ENCODE results near the gene ERV3-1.

GRCh38 chr7:64998865-64999164, 7.7 kb downstream of the ERV3-1 start:
- TF ChIP-seq POLR2AphosphoS5 (IDR thresholded peaks at IDR 0.05; ENCODE audit: low read depth): no peak
- no peak for TF ChIP-seq EZH2 (IDR thresholded peaks at IDR 0.05; ENCODE audit: low read depth, unreplicated experiment)
- no peak for TF ChIP-seq EZH2phosphoT487 (IDR thresholded peaks at IDR 0.05; ENCODE audit: unreplicated experiment)
- no peak for TF ChIP-seq CTCF (conservative IDR thresholded peaks at IDR 0.05; ENCODE audit: low read depth in 2 of 2)
- no peak for TF ChIP-seq CREB1 (CRISPR knock-in tag; IDR thresholded peaks at IDR 0.05; ENCODE audit: low read depth)
- TF ChIP-seq JUNB (IDR thresholded peaks at IDR 0.05; ENCODE audit: unreplicated experiment): no peak
- no peak for TF ChIP-seq REST (IDR thresholded peaks at IDR 0.05; ENCODE audit: unreplicated experiment)
- no peak for TF ChIP-seq STAT1 (IDR thresholded peaks at IDR 0.05; ENCODE audit: unreplicated experiment)
- TF ChIP-seq, protein P1, sequence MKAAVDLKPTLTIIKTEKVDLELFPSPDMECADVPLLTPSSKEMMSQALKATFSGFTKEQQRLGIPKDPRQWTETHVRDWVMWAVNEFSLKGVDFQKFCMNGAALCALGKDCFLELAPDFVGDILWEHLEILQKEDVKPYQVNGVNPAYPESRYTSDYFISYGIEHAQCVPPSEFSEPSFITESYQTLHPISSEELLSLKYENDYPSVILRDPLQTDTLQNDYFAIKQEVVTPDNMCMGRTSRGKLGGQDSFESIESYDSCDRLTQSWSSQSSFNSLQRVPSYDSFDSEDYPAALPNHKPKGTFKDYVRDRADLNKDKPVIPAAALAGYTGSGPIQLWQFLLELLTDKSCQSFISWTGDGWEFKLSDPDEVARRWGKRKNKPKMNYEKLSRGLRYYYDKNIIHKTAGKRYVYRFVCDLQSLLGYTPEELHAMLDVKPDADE (IDR thresholded peaks at IDR 0.05): no peak
- TF ChIP-seq ZNF331 (CRISPR knock-in tag; IDR thresholded peaks at IDR 0.05; ENCODE audit: low read depth): no peak
- TF ChIP-seq, protein P2, sequence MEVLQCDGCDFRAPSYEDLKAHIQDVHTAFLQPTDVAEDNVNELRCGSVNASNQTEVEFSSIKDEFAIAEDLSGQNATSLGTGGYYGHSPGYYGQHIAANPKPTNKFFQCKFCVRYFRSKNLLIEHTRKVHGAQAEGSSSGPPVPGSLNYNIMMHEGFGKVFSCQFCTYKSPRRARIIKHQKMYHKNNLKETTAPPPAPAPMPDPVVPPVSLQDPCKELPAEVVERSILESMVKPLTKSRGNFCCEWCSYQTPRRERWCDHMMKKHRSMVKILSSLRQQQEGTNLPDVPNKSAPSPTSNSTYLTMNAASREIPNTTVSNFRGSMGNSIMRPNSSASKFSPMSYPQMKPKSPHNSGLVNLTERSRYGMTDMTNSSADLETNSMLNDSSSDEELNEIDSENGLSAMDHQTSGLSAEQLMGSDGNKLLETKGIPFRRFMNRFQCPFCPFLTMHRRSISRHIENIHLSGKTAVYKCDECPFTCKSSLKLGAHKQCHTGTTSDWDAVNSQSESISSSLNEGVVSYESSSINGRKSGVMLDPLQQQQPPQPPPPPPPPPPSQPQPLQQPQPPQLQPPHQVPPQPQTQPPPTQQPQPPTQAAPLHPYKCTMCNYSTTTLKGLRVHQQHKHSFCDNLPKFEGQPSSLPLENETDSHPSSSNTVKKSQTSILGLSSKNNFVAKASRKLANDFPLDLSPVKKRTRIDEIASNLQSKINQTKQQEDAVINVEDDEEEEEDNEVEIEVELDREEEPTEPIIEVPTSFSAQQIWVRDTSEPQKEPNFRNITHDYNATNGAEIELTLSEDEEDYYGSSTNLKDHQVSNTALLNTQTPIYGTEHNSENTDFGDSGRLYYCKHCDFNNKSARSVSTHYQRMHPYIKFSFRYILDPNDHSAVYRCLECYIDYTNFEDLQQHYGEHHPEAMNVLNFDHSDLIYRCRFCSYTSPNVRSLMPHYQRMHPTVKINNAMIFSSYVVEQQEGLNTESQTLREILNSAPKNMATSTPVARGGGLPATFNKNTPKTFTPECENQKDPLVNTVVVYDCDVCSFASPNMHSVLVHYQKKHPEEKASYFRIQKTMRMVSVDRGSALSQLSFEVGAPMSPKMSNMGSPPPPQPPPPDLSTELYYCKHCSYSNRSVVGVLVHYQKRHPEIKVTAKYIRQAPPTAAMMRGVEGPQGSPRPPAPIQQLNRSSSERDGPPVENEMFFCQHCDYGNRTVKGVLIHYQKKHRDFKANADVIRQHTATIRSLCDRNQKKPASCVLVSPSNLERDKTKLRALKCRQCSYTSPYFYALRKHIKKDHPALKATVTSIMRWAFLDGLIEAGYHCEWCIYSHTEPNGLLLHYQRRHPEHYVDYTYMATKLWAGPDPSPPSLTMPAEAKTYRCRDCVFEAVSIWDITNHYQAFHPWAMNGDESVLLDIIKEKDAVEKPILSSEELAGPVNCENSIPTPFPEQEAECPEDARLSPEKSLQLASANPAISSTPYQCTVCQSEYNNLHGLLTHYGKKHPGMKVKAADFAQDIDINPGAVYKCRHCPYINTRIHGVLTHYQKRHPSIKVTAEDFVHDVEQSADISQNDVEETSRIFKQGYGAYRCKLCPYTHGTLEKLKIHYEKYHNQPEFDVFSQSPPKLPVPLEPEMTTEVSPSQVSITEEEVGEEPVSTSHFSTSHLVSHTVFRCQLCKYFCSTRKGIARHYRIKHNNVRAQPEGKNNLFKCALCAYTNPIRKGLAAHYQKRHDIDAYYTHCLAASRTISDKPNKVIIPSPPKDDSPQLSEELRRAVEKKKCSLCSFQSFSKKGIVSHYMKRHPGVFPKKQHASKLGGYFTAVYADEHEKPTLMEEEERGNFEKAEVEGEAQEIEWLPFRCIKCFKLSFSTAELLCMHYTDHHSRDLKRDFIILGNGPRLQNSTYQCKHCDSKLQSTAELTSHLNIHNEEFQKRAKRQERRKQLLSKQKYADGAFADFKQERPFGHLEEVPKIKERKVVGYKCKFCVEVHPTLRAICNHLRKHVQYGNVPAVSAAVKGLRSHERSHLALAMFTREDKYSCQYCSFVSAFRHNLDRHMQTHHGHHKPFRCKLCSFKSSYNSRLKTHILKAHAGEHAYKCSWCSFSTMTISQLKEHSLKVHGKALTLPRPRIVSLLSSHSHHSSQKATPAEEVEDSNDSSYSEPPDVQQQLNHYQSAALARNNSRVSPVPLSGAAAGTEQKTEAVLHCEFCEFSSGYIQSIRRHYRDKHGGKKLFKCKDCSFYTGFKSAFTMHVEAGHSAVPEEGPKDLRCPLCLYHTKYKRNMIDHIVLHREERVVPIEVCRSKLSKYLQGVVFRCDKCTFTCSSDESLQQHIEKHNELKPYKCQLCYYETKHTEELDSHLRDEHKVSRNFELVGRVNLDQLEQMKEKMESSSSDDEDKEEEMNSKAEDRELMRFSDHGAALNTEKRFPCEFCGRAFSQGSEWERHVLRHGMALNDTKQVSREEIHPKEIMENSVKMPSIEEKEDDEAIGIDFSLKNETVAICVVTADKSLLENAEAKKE (CRISPR knock-in tag; IDR thresholded peaks at IDR 0.05): no peak
- TF ChIP-seq NANOG (IDR thresholded peaks at IDR 0.05; ENCODE audit: borderline replicate concordance): no peak

All from GM23338 (cell line).